ENCODE data around the gene KIF1A. TPM values are rescaled to one million over a fixed set of nuclear protein-coding genes. Genes with fewer than 3 reads are reported as not detected.
"Not testable (repeated sequence)": the region's sequence is repeated elsewhere in the genome, so short reads cannot be mapped to it uniquely, and the experiment has no call there.

KIF1A gene
- total RNA-seq, 3 donors from 2014 or later, result 1.5 to 17.2 (median 1.9) TPM

DNA sequence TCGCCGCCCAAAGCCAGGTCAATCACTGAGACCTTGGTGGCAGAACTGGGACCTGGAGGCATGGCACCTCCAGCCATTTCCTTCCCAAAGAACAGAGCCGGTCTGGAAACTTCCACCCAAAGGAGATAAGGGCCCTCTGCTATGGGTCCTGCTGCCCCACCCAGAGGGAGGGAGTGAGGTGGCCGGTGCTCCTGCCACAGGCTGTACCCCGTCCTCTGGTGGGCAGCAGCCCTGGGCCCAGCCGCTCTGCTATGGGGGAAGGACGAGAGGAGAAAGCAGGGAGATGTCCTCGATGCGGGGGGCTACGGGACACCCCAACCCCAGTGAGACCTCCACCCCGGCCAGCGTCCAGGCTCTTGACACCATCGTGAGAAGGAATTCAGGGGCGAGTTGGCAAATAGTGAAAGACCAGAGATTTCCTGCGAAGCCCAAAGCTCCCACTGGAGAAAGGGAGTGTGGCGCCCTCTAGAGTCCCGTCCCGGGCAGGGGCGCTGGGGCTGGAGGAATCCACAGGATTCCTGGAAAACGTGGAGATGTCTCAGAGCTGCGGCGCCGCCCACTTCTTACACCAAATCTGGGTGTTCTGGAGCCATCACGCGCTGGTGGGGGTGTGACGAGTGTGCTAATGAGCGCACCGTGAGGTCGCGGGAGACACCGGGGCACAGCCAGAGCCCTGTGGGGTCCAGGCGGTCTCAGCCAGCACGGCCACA lies 121.0 kb downstream of the KIF1A start:
- intact Hi-C loops (cut with DNase I, micrococcal nuclease); H3K36me3 ChIP-seq (ENCODE audit: low read depth); H3K9me3 ChIP-seq; H3K4me1 ChIP-seq (ENCODE audit: low read depth); H3K4me3 ChIP-seq: not testable (repeated sequence)
- peak in 1 of 3 donors; percentile 38 for DNase-seq
- ATAC-seq, result peak; percentile 67

DNA sequence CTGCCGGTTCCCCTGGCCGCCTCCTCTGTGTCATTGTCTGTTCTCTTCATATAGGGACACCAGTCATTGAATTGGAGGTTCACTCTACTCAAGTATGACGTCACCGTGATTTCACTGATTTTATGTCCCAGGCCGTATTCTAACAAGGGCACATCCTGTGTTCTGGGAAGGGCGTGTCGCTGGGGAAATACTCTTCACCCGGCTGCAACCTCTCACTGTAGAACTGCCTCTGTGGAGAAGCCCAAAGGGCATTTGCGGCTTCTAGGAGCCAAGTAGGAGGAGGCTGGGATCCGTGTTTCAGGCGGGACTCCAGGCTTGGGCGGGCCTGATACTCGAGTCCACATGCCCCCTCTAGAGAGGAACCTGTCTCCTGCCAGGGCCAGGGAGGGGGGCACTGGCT lies 123.5 kb downstream of the KIF1A start:
- H3K4me1 ChIP-seq (ENCODE audit: low read depth); H3K36me3 ChIP-seq (ENCODE audit: low read depth); DNase-seq; H3K9me3 ChIP-seq; H3K4me3 ChIP-seq; intact Hi-C loops (cut with DNase I, micrococcal nuclease): not testable (repeated sequence)
- ATAC-seq, result peak; percentile 59

DNA sequence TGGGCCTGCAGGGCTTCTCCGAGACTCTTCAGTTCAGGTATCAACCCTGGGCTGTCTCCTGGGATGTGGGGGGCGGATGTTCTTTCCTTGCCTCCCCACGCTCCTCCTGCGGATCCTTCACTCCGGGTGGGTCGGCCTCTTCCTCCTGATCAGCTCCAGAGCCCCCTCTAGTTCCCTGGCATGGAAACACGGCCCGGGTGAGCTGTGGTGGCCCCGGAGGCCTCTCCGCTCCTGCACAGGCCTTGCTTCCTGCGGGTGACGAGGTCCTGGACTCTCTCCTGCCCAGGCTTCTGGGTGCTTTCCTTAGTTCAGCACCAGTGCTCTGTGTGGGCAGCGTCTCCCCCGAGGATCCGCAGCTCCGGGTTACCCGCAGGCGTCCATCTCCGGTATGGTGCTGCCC lies 124.4 kb downstream of the KIF1A start:
- H3K36me3 ChIP-seq (ENCODE audit: low read depth); H3K9me3 ChIP-seq; DNase-seq; H3K4me1 ChIP-seq (ENCODE audit: low read depth); intact Hi-C loops (cut with DNase I, micrococcal nuclease); ATAC-seq; H3K4me3 ChIP-seq: not testable (repeated sequence)

DNA sequence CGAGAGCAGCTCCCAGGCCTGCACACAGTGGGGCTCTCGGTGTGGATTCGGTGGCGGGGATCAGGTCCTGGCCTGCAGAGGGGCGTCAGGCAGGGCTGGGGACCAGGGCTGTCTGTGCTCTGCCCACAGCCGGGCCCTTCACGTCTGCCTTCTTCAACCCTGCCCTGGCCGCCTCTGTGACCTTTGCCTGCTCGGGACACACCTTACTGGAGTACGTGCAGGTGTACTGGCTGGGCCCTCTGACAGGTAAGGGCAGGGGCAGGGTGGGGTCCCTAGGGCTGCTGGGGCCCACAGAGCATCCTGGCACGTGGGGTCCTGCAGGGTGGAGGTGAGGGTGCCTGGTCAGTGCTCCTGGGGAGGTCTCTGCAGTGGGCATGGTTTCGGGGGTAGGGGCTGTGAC lies 125.7 kb downstream of the KIF1A start:
- H3K36me3 ChIP-seq (ENCODE audit: low read depth); H3K4me1 ChIP-seq (ENCODE audit: low read depth); H3K4me3 ChIP-seq; DNase-seq; H3K9me3 ChIP-seq; intact Hi-C loops (cut with DNase I, micrococcal nuclease): not testable (repeated sequence)
- ATAC-seq, result peak; percentile 83

DNA sequence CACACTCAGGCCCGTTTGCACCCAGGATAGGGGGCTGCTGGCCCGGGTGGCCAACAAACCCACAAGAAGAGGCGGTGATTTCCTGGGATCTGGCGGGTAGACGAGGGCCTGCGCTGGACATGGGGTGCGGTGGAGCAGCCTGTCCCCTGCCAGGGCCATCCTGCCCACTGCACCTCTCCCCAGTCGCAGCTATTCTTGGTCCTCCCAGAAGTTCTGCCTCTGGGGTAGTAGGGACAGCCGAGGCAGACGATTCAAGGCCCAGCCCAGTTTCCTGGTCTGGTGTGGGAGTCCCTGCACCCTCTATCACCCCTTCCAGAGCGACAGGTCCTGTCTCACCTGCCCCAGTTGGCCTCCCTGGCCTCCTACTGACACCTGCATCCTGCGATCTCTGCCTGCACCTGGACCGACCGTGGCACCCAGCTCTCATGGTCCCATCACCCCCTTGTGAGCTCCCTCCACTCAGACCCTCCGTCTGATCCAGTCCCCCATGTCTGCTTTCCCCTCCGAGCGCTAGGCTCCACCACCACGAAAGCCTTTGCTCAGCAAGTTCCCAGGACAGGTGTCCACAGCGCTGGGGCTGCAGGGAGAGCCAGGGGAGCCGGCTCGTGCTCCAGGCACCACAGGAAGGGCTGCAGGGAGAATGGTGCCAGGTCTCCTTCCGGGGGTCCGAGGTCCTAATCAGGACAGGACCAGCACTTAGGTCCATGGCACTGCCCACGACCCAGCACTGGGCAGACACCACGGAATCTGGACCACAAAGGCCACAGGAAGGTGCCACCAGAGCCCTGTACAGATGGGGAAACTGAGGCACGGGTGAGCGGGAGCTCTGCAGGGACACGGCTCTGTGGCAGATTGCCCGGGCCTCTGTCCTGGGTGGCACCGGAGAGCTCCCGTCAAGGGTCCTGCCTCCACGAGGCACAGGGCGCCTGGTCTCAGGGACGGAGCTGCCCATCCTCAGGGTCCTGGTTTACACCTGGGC lies 127.1 kb downstream of the KIF1A start:
- intact Hi-C loops (cut with DNase I, micrococcal nuclease); H3K9me3 ChIP-seq; H3K4me1 ChIP-seq (ENCODE audit: low read depth); H3K4me3 ChIP-seq; ATAC-seq; H3K36me3 ChIP-seq (ENCODE audit: low read depth): not testable (repeated sequence)
- DNase-seq, result peak in 2 of 3 donors; percentile 32 to 44

DNA sequence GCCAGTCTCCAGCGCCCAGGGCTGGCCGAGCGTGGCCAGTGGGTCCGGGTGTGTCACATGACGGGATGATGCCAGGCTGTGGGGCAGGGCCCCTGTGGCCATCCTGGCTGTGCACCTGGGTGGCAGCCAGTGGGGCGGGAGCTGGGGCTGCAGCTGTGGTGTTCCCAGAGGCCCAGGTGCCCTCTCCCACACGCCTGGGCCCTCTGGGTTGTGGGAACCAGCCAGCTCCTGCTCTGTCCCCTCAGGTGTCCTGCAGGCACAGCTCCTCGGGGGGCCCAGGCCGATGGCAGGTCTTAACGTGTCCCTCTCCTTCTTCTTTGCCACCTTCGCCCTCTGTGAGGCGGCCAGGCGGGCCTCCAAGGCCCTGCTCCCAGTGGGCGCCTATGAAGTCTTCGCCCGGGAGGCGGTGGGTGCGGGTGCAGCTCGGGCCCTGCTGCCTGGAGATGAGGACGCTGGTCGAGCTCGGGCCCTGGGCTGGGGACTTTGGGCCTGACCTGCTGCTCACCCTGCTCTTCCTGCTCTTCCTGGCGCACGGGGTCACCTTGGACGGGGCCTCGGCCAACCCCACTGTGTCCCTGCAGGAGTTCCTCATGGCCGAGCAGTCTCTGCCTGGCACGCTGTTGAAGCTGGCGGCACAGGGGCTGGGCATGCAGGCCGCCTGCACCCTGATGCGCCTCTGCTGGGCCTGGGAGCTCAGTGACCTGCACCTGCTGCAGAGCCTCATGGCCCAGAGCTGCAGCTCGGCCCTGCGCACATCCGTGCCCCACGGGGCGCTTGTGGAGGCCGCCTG lies 128.2 kb downstream of the KIF1A start, which contains the start of gene AQP12A:
TSS of gene AQP12A (plus strand) at position 236 of the 790 bp plus-strand sequence. CDS start at position 284, 48 bp downstream.
- ATAC-seq (peak; percentile 12), DNase-seq (peak in 2 of 3 donors; percentile 4 to 38)
- H3K36me3 ChIP-seq (ENCODE audit: low read depth); intact Hi-C loops (cut with DNase I, micrococcal nuclease); H3K4me3 ChIP-seq; H3K9me3 ChIP-seq; H3K4me1 ChIP-seq (ENCODE audit: low read depth): not testable (repeated sequence)

DNA sequence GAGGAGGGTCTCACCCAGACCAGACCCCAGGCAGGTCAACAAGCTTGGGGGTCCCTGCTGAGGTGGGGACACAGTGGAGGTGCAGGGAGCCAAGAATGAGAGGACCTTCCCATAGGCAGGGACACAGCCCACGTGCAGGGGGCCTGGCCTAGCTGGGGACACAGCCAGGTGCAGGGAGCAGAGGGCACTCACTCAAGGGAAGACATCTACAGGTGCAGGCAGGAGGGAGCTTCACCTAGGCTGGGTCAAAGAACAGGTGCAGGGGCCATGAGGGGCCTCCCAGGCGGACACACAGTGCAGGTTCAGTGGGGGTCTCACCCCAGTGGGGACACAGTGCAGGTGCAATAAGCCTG lies 129.0 kb downstream of the KIF1A start:
- H3K4me1 ChIP-seq (ENCODE audit: low read depth); intact Hi-C loops (cut with DNase I, micrococcal nuclease); H3K36me3 ChIP-seq (ENCODE audit: low read depth); H3K9me3 ChIP-seq; ATAC-seq; H3K4me3 ChIP-seq: not testable (repeated sequence)
- peak in 1 of 3 donors; percentile 58 for DNase-seq

DNA sequence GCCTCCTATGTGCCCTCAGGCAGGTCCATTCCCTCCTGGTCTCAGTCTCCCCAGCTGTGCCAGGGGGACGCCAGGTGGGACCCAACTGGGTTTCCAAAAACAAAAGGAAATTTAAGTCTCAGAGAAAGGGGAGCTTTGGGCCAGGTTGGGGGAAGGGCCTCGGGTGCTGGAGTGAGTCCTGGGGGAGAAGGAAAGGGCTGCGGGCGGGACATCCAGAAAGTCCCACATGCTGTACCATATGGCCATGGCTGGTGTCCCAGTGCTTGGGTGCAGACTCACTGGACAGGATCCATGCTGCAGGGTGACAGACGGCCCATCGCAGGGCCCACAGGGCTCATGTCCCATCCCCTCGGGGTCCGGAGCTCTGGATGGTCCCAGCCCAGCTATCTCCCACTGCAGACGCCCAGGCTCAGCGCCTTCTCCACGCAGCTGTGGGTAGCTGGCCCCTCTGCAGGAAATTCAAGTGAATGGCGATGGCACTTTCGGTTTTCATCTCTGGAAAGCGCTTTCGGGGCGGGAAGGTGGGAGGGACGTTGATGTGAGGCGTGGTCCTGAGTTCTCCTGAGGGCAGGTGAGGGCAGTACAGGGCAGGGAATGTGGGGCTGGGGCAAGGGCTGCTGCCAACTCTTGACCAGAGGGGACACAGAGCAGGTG lies 129.5 kb downstream of the KIF1A start:
- H3K36me3 ChIP-seq (ENCODE audit: low read depth); H3K4me3 ChIP-seq; H3K4me1 ChIP-seq (ENCODE audit: low read depth); H3K9me3 ChIP-seq; intact Hi-C loops (cut with DNase I, micrococcal nuclease): not testable (repeated sequence)
- ATAC-seq, result peak; percentile 74
- peak in 1 of 3 donors; percentile 39 for DNase-seq

DNA sequence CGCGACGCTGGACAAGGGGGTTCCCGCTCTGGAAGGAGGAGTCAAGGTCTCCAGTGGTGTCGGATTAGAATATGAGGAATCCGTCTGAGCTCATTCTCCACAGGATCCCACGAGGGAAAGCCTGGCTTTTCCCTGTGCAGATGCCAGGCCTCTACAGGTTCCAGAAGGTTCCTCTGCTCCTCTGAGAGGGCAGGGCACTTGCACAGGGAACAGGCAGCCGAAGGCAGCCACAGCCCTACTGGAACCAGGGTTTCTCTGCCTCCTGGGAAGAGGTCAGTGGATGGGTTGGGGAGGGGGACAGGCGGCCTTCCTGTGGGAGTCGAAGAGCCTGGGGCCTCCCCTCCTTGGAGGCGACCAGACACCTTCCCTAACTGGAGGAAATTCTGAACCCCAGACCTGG lies 130.0 kb downstream of the KIF1A start:
- peak in 1 of 3 donors; percentile 33 for DNase-seq
- no peak overlapping the region for H3K4me3 ChIP-seq
- TF ChIP-seq, protein P1, sequence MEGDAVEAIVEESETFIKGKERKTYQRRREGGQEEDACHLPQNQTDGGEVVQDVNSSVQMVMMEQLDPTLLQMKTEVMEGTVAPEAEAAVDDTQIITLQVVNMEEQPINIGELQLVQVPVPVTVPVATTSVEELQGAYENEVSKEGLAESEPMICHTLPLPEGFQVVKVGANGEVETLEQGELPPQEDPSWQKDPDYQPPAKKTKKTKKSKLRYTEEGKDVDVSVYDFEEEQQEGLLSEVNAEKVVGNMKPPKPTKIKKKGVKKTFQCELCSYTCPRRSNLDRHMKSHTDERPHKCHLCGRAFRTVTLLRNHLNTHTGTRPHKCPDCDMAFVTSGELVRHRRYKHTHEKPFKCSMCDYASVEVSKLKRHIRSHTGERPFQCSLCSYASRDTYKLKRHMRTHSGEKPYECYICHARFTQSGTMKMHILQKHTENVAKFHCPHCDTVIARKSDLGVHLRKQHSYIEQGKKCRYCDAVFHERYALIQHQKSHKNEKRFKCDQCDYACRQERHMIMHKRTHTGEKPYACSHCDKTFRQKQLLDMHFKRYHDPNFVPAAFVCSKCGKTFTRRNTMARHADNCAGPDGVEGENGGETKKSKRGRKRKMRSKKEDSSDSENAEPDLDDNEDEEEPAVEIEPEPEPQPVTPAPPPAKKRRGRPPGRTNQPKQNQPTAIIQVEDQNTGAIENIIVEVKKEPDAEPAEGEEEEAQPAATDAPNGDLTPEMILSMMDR (IDR thresholded peaks at IDR 0.05), result no peak

More for the DNA sequence above, 130.0 kb downstream of the KIF1A start:
- Histone ChIP-seq H3K36me3 (ENCODE audit: low read depth) (no peaks in the 10 kb centered on the region), H3K9me3 (no peaks in the 10 kb centered on the region), H3K4me1 (ENCODE audit: low read depth) (no peaks in the 10 kb centered on the region)
- intact Hi-C loops (cut with DNase I, micrococcal nuclease), result no loop called here
- ATAC-seq, result no peak
